K562 (cell line): ENCODE data around the gene HOXA1. TPM values are rescaled to one million over a fixed set of nuclear protein-coding genes. Genes with fewer than 3 reads are reported as not detected.

ENCODE experiments used
- CBFA2T3 ChIP-seq: fragments of 450-650 bp; IDR thresholded peaks from 2 replicates; pipeline ENCODE4 v1.6.1; 2017
- CREM ChIP-seq: IDR thresholded peaks from 2 replicates; pipeline ENCODE4 v1.6.1; 2014; ENCODE audit warnings: antibody characterized with exemption, low read depth
- DPF2 ChIP-seq: fragments of 450-650 bp; IDR thresholded peaks from 2 replicates; pipeline ENCODE4 v1.6.1; 2016
- HLTF ChIP-seq: fragments of 450-650 bp; IDR thresholded peaks from 2 replicates; pipeline ENCODE4 v1.6.1; 2016
- HNRNPK ChIP-seq: fragments of 200-400 bp; formaldehyde crosslinking; IDR thresholded peaks from one replicate; pipeline ENCODE4 v1.6.1; 2018; ENCODE audit warnings: mild to moderate bottlenecking, low read depth, low read length; ENCODE audit not compliant: poor library complexity, severe bottlenecking
- LEF1 ChIP-seq: fragments of 450-650 bp; IDR thresholded peaks from 2 replicates; pipeline ENCODE4 v1.6.1; 2016; ENCODE audit warnings: mild to moderate bottlenecking
- MCM7 ChIP-seq, 2 experiments: fragments of 450-650 bp; IDR thresholded peaks; 2 replicates each; pipeline ENCODE4 v1.6.1; 2016 to 2018
- MEIS2 ChIP-seq: fragments of 450-650 bp; IDR thresholded peaks from 2 replicates; pipeline ENCODE4 v1.6.1; 2014; ENCODE audit warnings: mild to moderate bottlenecking; ENCODE audit not compliant: partially characterized antibody
- NR2C2 ChIP-seq, 2 experiments: fragments of 200-800 bp in 1 of 2; sonication (Bioruptor generic) in 1 of 2; sonication (generic) in 1 of 2; formaldehyde crosslinking in 1 of 2; IDR thresholded peaks; 2 replicates each; pipeline versions ENCODE4 v1.6.1 to v1.8.0; 2016 to 2022; ENCODE audit warnings: mild to moderate bottlenecking in 1 of 2, missing compliant biosample characterization in 1 of 2, missing genetic modification characterization in 1 of 2, missing genetic modification reagents in 1 of 2
- POLR2B ChIP-seq: fragments of 450-650 bp; IDR thresholded peaks from 2 replicates; pipeline ENCODE4 v1.6.1; 2018; ENCODE audit warnings: low read depth; ENCODE audit not compliant: partially characterized antibody
- TEAD4 ChIP-seq, 2 experiments: sonication (generic) in 1 of 2; formaldehyde crosslinking in 1 of 2; IDR thresholded peaks; 2 replicates each; pipeline versions ENCODE4 v1.6.1 to v1.8.0; 2012 to 2022; ENCODE audit warnings: borderline replicate concordance in 1 of 2, inconsistent platforms in 1 of 2, low read length in 1 of 2, mild to moderate bottlenecking in 1 of 2, missing genetic modification reagents in 1 of 2
- ZBTB8A ChIP-seq: fragments of 450-650 bp; IDR thresholded peaks from 2 replicates; pipeline ENCODE4 v1.6.1; 2018; ENCODE audit warnings: mild to moderate bottlenecking, moderate library complexity; ENCODE audit not compliant: partially characterized antibody
- ZC3H4 ChIP-seq: sonication (generic); formaldehyde crosslinking; IDR thresholded peaks from 2 replicates; pipeline ENCODE4 v1.9.0; 2021; ENCODE audit warnings: missing genetic modification reagents, borderline replicate concordance
- ZKSCAN1 ChIP-seq: fragments of 150-350 bp; IDR thresholded peaks from 2 replicates; pipeline ENCODE4 v1.6.1; 2016; ENCODE audit warnings: low read depth, low read length
- ZNF3 ChIP-seq: fragments of 250-450 bp; sonication (Bioruptor Pico); IDR thresholded peaks from 2 replicates; pipeline ENCODE4 v1.5.0; 2021; ENCODE audit warnings: mild to moderate bottlenecking, moderate library complexity
- ZNF311 ChIP-seq: fragments of 250-450 bp; sonication (Bioruptor Pico); IDR thresholded peaks from 2 replicates; pipeline ENCODE4 v1.4.0; 2020; ENCODE audit warnings: mild to moderate bottlenecking, moderate library complexity
- ZNF785 ChIP-seq: fragments of 250-450 bp; sonication (Bioruptor Pico); IDR thresholded peaks from 2 replicates; pipeline ENCODE4 v1.4.0; 2020; ENCODE audit warnings: mild to moderate bottlenecking
- polyA plus RNA-seq, 8 experiments: library from polyadenylated mRNA; depleted of rRNA in 4 of 8; stranded (reverse) in 5 of 8; unstranded in 3 of 8; fragments of >200 nt; fragmentation: Nextera tagmentation in 2 of 8; fragmentation: Illumina TruSeq in 1 of 8; extraction: Ambion mirVana in 2 of 8; extraction: Trizol in 1 of 8; gene quantifications; 2 replicates each; pipeline versions ENCODE4 v1.2.1 to v1.2.3, GENCODE V29; 2011 to 2014; ENCODE audit warnings: inconsistent platforms in 1 of 8, missing spikeins in 1 of 8
- total RNA-seq, 7 experiments: library from RNA; depleted of rRNA in 6 of 7; stranded (reverse); fragments of >200 nt in 6 of 7; fragmentation: Illumina TruSeq in 2 of 7; extraction: Trizol in 2 of 7; gene quantifications; 2 replicates each; pipeline versions ENCODE4 v1.2.1 to v1.2.3, GENCODE V29; 2011 to 2021; ENCODE audit warnings: low replicate concordance in 1 of 7
- TF ChIP-seq, protein P1 (sequence below): fragments of 450-650 bp; formaldehyde crosslinking; IDR thresholded peaks from 2 replicates; pipeline ENCODE4 v1.4.0; 2020; ENCODE audit warnings: mild to moderate bottlenecking, moderate library complexity
- TF ChIP-seq, protein P2 (sequence below): fragments of 250-450 bp; sonication (Bioruptor Pico); IDR thresholded peaks from 2 replicates; pipeline ENCODE4 v1.4.0; 2020; ENCODE audit warnings: borderline replicate concordance
- TF ChIP-seq, protein P3 (sequence below), 2 experiments: IDR thresholded peaks in 1 of 2; conservative IDR thresholded peaks in 1 of 2; 2 replicates each; pipeline ENCODE4 v1.6.1; 2016; ENCODE audit warnings: low read depth in 2 of 2, mild to moderate bottlenecking in 1 of 2, missing compliant biosample characterization in 1 of 2, missing genetic modification characterization in 1 of 2, moderate library complexity in 1 of 2
- TF ChIP-seq, protein P4 (sequence below): fragments of 450-650 bp; IDR thresholded peaks from 2 replicates; pipeline ENCODE4 v1.6.1; 2016

The HOXA1 gene
- total and polyA plus RNA-seq, 9 of the 15 experiments (the other 6 are each of a cell fraction or from before 2014, with no cell fraction given) = 0.03 to 0.63 (median 0.09) TPM; not detected in 4

DNA sequence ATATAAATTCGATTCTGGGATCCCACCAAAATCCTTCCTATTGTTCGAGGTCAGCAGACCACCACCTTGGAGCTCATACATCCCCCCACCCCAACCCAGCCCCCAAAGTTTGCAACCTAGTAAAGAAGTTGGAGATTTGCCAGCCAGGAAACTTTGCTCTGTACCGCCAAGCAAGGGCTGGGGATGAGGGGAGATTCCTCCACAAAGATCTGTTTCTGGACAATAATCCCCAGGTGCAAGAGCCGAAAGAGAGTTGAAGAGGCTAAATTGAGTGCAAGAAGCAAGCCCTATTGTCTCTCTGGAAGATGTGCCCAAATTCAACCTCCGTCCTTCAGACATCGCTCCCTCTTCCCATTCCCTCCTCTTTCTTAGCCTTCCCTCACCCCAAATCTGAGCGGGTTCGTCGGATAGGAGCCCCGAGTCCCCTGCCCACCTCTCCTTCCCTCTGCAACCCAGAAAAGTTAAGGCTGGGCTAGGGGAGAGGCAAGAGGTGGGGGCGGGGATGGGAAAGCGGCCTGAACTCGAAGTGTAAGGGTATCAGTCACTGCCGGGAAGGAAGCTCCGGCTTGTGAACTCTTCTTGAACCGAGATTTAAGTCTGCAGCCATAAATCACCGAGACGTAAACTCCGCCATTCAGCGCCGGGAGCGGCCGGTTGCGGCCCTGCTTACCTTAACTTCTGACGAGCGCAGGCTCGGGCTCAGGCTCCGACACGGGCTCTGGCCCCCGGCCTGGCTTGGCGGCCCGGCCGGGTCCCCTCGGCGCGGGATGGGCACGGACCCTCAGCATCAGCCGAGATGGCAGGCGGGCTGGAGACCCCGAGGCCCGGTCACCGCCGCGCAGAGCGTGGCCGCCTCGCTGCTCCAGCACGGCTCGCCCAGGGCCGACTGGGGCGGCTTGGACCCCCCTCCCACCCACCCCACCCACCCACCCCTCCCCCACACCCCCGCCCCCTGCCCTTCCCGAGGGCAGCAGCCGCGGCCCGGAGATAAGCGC is 17.5 kb upstream of the HOXA1 start (continued):
- no peak for TF ChIP-seq NR2C2 (CRISPR knock-in tag; IDR thresholded peaks at IDR 0.05)
- TF ChIP-seq NR2C2 (tag; IDR thresholded peaks at IDR 0.05) = peak; percentile 57
- TF ChIP-seq, protein P1, sequence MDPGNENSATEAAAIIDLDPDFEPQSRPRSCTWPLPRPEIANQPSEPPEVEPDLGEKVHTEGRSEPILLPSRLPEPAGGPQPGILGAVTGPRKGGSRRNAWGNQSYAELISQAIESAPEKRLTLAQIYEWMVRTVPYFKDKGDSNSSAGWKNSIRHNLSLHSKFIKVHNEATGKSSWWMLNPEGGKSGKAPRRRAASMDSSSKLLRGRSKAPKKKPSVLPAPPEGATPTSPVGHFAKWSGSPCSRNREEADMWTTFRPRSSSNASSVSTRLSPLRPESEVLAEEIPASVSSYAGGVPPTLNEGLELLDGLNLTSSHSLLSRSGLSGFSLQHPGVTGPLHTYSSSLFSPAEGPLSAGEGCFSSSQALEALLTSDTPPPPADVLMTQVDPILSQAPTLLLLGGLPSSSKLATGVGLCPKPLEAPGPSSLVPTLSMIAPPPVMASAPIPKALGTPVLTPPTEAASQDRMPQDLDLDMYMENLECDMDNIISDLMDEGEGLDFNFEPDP = no peak
- no peak for TF ChIP-seq DPF2
- no peak for TF ChIP-seq ZC3H4 (CRISPR knock-in tag)
- TF ChIP-seq MCM7 (IDR thresholded peaks at IDR 0.05) = no peak
- peak; percentile 35; the same call in 1 of the 2 replicates for TF ChIP-seq CBFA2T3
- TF ChIP-seq, protein P2, sequence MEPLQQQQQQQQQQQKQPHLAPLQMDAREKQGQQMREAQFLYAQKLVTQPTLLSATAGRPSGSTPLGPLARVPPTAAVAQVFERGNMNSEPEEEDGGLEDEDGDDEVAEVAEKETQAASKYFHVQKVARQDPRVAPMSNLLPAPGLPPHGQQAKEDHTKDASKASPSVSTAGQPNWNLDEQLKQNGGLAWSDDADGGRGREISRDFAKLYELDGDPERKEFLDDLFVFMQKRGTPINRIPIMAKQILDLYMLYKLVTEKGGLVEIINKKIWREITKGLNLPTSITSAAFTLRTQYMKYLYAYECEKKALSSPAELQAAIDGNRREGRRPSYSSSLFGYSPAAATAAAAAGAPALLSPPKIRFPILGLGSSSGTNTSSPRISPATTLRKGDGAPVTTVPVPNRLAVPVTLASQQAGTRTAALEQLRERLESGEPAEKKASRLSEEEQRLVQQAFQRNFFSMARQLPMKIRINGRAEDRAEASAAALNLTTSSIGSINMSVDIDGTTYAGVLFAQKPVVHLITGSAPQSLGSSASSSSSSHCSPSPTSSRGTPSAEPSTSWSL = no peak
- TF ChIP-seq POLR2B = no peak
- TF ChIP-seq ZNF3 = no peak
- TF ChIP-seq ZNF785 (CRISPR knock-in tag) = no peak
- TF ChIP-seq, protein P3, sequence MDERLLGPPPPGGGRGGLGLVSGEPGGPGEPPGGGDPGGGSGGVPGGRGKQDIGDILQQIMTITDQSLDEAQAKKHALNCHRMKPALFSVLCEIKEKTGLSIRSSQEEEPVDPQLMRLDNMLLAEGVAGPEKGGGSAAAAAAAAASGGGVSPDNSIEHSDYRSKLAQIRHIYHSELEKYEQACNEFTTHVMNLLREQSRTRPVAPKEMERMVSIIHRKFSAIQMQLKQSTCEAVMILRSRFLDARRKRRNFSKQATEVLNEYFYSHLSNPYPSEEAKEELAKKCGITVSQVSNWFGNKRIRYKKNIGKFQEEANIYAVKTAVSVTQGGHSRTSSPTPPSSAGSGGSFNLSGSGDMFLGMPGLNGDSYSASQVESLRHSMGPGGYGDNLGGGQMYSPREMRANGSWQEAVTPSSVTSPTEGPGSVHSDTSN (CRISPR knock-in tag; IDR thresholded peaks at IDR 0.05; ENCODE audit: low read depth) = no peak
- TF ChIP-seq, protein P3 (tag; conservative IDR thresholded peaks at IDR 0.05; ENCODE audit: low read depth) = peak; percentile 89
- TF ChIP-seq HLTF = no peak
- TF ChIP-seq LEF1 = peak; percentile 26; the same call in 1 of the 2 replicates
- no peak for TF ChIP-seq ZBTB8A
- no peak for TF ChIP-seq ZKSCAN1
- TF ChIP-seq MEIS2 = peak; percentile 96
- TF ChIP-seq CREM = no peak
- TF ChIP-seq, protein P4, sequence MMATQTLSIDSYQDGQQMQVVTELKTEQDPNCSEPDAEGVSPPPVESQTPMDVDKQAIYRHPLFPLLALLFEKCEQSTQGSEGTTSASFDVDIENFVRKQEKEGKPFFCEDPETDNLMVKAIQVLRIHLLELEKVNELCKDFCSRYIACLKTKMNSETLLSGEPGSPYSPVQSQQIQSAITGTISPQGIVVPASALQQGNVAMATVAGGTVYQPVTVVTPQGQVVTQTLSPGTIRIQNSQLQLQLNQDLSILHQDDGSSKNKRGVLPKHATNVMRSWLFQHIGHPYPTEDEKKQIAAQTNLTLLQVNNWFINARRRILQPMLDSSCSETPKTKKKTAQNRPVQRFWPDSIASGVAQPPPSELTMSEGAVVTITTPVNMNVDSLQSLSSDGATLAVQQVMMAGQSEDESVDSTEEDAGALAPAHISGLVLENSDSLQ = peak; percentile 90
- peak; percentile 78 for TF ChIP-seq HNRNPK
- no peak for TF ChIP-seq ZNF311 (CRISPR knock-in tag)
- TF ChIP-seq TEAD4 (IDR thresholded peaks at IDR 0.05; ENCODE audit: low read length) = no peak
- no peak for TF ChIP-seq TEAD4 (CRISPR knock-in tag; IDR thresholded peaks at IDR 0.05; ENCODE audit: borderline replicate concordance)
